Myometrial cell (primary cell): ENCODE measurements around the gene HYCC1. TPM values are rescaled to one million over a fixed set of nuclear protein-coding genes. Genes with fewer than 3 reads are reported as not detected.

ENCODE experiments used
- total RNA-seq: library from RNA; depleted of rRNA; stranded (reverse); fragments of >200 nt; gene quantifications from 2 replicates; pipeline ENCODE4 v1.2.3, GENCODE V29; 2015

Gene HYCC1
- total RNA-seq: 37.5 and 85.1 TPM in 2 replicates

DNA sequence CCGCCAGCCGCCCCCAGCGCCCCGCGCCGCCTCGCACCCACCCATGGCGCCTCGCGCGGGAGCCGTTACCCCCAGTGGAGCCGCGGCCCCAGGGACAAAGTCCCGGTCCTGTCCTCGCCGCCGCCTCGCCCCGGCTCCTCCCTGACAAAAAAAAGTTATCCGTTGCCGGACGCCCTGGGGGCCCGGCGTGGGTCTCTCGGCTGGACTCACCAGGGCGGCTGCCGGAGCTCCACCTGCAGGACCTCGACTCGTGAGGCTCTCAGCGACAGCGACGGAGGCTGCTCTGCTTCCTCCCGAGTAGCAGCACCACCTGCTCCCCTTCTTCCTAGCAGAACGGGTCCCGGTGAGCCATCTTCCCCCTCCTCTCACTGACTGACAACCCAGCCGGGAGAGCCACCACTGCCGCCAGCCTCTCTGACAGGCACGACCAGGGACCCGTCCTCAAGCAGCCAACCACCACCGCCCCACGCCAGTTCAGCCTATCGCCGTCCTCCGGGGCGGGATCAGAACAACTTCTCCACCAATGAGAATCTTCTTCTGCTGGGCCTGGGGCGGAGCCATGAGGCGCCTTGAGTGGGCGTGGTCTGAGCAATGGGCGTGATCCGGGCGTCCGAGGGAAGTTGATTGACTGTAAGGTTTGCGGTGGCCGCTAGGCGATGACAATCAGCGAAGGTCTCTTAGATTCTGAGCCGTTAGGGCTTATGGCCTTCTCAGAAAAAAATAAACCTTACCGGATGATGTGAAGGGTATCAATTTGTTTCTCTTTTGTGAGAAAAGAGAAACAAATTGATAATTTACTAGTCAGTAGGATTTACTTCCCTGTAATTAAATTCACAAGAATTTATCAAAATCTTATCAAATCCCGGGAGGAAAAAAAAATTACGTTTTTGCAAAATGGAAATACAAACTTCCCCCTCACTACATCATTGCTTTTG, at the start of gene HYCC1:
Gene HYCC1, minus strand, starts transcription at position 416 of the 935 bp plus-strand sequence. CDS start 23,019 bp downstream, outside the sequence.

Other genes with a start within 250 kb of the HYCC1 start
- 107 and 138 TPM in 2 replicates for gene TOMM7, start 191.3 kb downstream of the HYCC1 start, total RNA-seq
- 34.9 and 43.6 TPM in 2 replicates for gene KLHL7, start 91.7 kb upstream of the HYCC1 start, total RNA-seq
- 22.8 and 35.8 TPM in 2 replicates for gene NUP42, start 167.9 kb upstream of the HYCC1 start, total RNA-seq
- gene GPNMB, start 232.6 kb upstream of the HYCC1 start, total RNA-seq: 19.6 and 23.2 TPM in 2 replicates